ENCODE results near the gene GAD1. TPM values are rescaled to one million over a fixed set of nuclear protein-coding genes. Genes with fewer than 3 reads are reported as not detected.

GAD1 gene
- total and polyA plus RNA-seq, 2 donors (not counting 3 experiments of a cell fraction or from before 2014, with no cell fraction given): 0.60 to 0.62 TPM

GRCh38 chr2:170892391-170892951 lies 75.8 kb downstream of the GAD1 start:
- no peak for TF ChIP-seq GATA2 (IDR thresholded peaks at IDR 0.05; ENCODE audit: insufficient read depth, insufficient read length, low read depth, low read length)
- TF ChIP-seq POLR2A (IDR thresholded peaks at IDR 0.05; ENCODE audit: low read depth, low read length): no peak
- TF ChIP-seq CTCF (IDR thresholded peaks at IDR 0.05; ENCODE audit: extremely low read depth in 1 of 2, insufficient read depth in 1 of 2, low read depth in 1 of 2, low read length in 2 of 2): no peak
- no peak for TF ChIP-seq MAX (IDR thresholded peaks at IDR 0.05; ENCODE audit: insufficient read depth, insufficient read length)
- POLR2A ChIA-PET: no interaction called here
- FAIRE-seq (no peak), DNase-seq (ENCODE audit: low read depth, low spot score) (no peak)
- H3K79me2 ChIP-seq (ENCODE audit: control insufficient read depth, insufficient read depth, low read length): no peaks in the 10 kb centered on the region
- no peaks in the 10 kb centered on the region for H3K4me1 ChIP-seq (ENCODE audit: control insufficient read depth, extremely low read depth, insufficient read depth, low read length)
- H3K4me2 ChIP-seq (ENCODE audit: insufficient read depth, low read length): no peak overlapping the region
- no peaks in the 10 kb centered on the region for H3K9me3 ChIP-seq (replicated peaks; ENCODE audit: control insufficient read depth, insufficient read depth, low read length)
- BruUV-seq (replicated peaks): no TSS peak
- no peak overlapping the region for H2AFZ ChIP-seq (ENCODE audit: low read depth, low read length)
- no peak overlapping the region for H3K9ac ChIP-seq (replicated peaks; ENCODE audit: extremely low read depth, insufficient read depth, low read length)
- dilution Hi-C loops (cut with MboI; ENCODE audit: extremely low pct_ligation_motif_present, low sequenced_read_pairs) (no loop called here), intact Hi-C loops (cut with micrococcal nuclease) (no loop called here)
- H3K4me3 ChIP-seq (replicated peaks in 1 of 3; ENCODE audit: insufficient read depth in 1 of 3, low read depth in 1 of 3, low read length in 3 of 3): no peak overlapping the region
- H4K20me1 ChIP-seq (replicated peaks; ENCODE audit: control insufficient read depth, extremely low read depth, insufficient read depth, low read length): no peaks in the 10 kb centered on the region
- H3K36me3 ChIP-seq (ENCODE audit: control insufficient read depth in 2 of 2, extremely low read depth in 1 of 2, insufficient read depth in 2 of 2, low read length in 2 of 2): no peaks in the 10 kb centered on the region
- no peaks in the 10 kb centered on the region for H3K9me1 ChIP-seq (replicated peaks; ENCODE audit: control insufficient read depth, extremely low read depth, insufficient read depth, low read length)
- H3K27ac ChIP-seq (ENCODE audit: insufficient read depth, low read depth, low read length): no peak overlapping the region
- CTCF ChIA-PET: interaction anchor here (1.7 kb wide), 1 partner anchor 19 kb away, joined by 7 read pairs; no protein-coding TSS in a partner anchor
- peaks cover 7 to 10% of the 10 kb centered on the region in 2 experiments for H3K27me3 ChIP-seq (ENCODE audit: control insufficient read depth in 2 of 2, insufficient read depth in 2 of 2, low read length in 2 of 2)
